ENCODE measurements around the gene TNFRSF12A. TPM values are rescaled to one million over a fixed set of nuclear protein-coding genes. Genes with fewer than 3 reads are reported as not detected.

TNFRSF12A gene
- total and polyA plus RNA-seq, 9 of the 15 experiments (the other 6 are each of a cell fraction or from before 2014, with no cell fraction given), result 0.41 to 61.8 (median 26.5) TPM

GRCh38 chr16:2981899-2982250 is 38.3 kb upstream of the TNFRSF12A start (continued):
- TF ChIP-seq CHD2 (IDR thresholded peaks at IDR 0.05; ENCODE audit: low read depth, low read length) (no peak), MAFF (IDR thresholded peaks at IDR 0.05; ENCODE audit: low read length) (no peak), RREB1 (CRISPR knock-in tag; IDR thresholded peaks at IDR 0.05) (0 out of 2 replicates have a peak, but pooled peaks have one; percentile 35), SMARCE1 (IDR thresholded peaks at IDR 0.05) (0 out of 2 replicates have a peak, but pooled peaks have one; percentile 7), ZNF140 (CRISPR knock-in tag; IDR thresholded peaks at IDR 0.05) (no peak), ZNF586 (CRISPR knock-in tag; conservative IDR thresholded peaks at IDR 0.05) (no peak), DPF2 (IDR thresholded peaks at IDR 0.05) (0 out of 2 replicates have a peak, but pooled peaks have one; percentile 24), FOXK2 (conservative IDR thresholded peaks at IDR 0.05 in 1 of 2, IDR thresholded peaks at IDR 0.05 in 1 of 2; ENCODE audit: low read depth in 2 of 2) (peak; percentile 47 to 48; a peak in 2 of 4 replicates), HDAC1 (IDR thresholded peaks at IDR 0.05) (peak in 1 of 2 experiments; percentile 50; a peak in 1 of 4 replicates), GTF2F1 (IDR thresholded peaks at IDR 0.05; ENCODE audit: low read depth, low read length) (no peak), ID3 (CRISPR knock-in tag; IDR thresholded peaks at IDR 0.05) (no peak), ID3 (tag; IDR thresholded peaks at IDR 0.05) (0 out of 2 replicates have a peak, but pooled peaks have one; percentile 45), MYNN (IDR thresholded peaks at IDR 0.05) (no peak), MYNN (CRISPR knock-in tag; IDR thresholded peaks at IDR 0.05) (no peak), ZC3H4 (CRISPR knock-in tag; IDR thresholded peaks at IDR 0.05; ENCODE audit: borderline replicate concordance) (no peak), TRIM24 (IDR thresholded peaks at IDR 0.05) (0 out of 4 replicates have a peak, but pooled peaks of 1 of the 2 experiments have one; percentile 8), PHF20 (IDR thresholded peaks at IDR 0.05; ENCODE audit: partially characterized antibody) (no peak), POLR2H (tag; IDR thresholded peaks at IDR 0.05; ENCODE audit: low read depth) (no peak), ZNF143 (CRISPR knock-in tag; IDR thresholded peaks at IDR 0.05) (0 out of 2 replicates have a peak, but pooled peaks have one; percentile 28), HEY1 (CRISPR knock-in tag; IDR thresholded peaks at IDR 0.05; ENCODE audit: borderline replicate concordance) (no peak), NFYB (IDR thresholded peaks at IDR 0.05; ENCODE audit: extremely low read depth, insufficient read length) (no peak)
- TF ChIP-seq, protein P1, sequence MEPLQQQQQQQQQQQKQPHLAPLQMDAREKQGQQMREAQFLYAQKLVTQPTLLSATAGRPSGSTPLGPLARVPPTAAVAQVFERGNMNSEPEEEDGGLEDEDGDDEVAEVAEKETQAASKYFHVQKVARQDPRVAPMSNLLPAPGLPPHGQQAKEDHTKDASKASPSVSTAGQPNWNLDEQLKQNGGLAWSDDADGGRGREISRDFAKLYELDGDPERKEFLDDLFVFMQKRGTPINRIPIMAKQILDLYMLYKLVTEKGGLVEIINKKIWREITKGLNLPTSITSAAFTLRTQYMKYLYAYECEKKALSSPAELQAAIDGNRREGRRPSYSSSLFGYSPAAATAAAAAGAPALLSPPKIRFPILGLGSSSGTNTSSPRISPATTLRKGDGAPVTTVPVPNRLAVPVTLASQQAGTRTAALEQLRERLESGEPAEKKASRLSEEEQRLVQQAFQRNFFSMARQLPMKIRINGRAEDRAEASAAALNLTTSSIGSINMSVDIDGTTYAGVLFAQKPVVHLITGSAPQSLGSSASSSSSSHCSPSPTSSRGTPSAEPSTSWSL (CRISPR knock-in tag; IDR thresholded peaks at IDR 0.05; ENCODE audit: borderline replicate concordance), result 0 out of 2 replicates have a peak, but pooled peaks have one; percentile 51
- TF ChIP-seq, protein P2, sequence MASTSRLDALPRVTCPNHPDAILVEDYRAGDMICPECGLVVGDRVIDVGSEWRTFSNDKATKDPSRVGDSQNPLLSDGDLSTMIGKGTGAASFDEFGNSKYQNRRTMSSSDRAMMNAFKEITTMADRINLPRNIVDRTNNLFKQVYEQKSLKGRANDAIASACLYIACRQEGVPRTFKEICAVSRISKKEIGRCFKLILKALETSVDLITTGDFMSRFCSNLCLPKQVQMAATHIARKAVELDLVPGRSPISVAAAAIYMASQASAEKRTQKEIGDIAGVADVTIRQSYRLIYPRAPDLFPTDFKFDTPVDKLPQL (IDR thresholded peaks at IDR 0.05; ENCODE audit: extremely low read depth, insufficient read length), result no peak

All from K562 (cell line).